Common myeloid progenitor, CD34-positive (primary cell): ENCODE data around the gene HTR3A.
A peak's percentile ranks its signal among the peaks of the same experiment; 100 is the strongest.

ENCODE experiments used
- CTCF ChIA-PET: fragments of 350-600 bp; sonication (Branson Sonifier 250); formaldehyde crosslinking; loops from one replicate; lab custom pipeline; 2021; ENCODE audit warnings: antibody characterized with exemption; lab: Charles Lee
- POLR2A ChIA-PET: fragments of 350-600 bp; sonication (Branson Sonifier 250); formaldehyde crosslinking; loops from one replicate; lab custom pipeline; 2021; ENCODE audit warnings: antibody characterized with exemption; lab: Charles Lee
- DNase-seq, 3 donors: peaks; one replicate each; pipeline versions ENCODE4 v3.0.0 to v3.0.0-alpha.2; 2013
- H3K27ac ChIP-seq, 2 experiments: 1 replicate in 1 of 2; 2 replicates in 1 of 2; pipeline ENCODE4 v1.7.0; 2013; ENCODE audit warnings: inconsistent platforms in 2 of 2, low read length in 2 of 2, mild to moderate bottlenecking in 2 of 2, low read depth in 1 of 2, moderate library complexity in 1 of 2; ENCODE audit not compliant: severe bottlenecking in 2 of 2, insufficient read depth in 1 of 2, poor library complexity in 1 of 2
- H3K27me3 ChIP-seq, 5 experiments: replicated peaks in 2 of 5; 1 replicate in 3 of 5; 2 replicates in 2 of 5; pipeline versions ENCODE4 v1.6.1 to v1.7.0; 2013; ENCODE audit warnings: low read length in 4 of 5, mild to moderate bottlenecking in 2 of 5, moderate library complexity in 2 of 5, inconsistent platforms in 1 of 5; ENCODE audit not compliant: insufficient read depth in 5 of 5, control insufficient read depth in 4 of 5
- H3K36me3 ChIP-seq, 4 experiments: 1 replicate in 2 of 4; 2 replicates in 2 of 4; pipeline versions ENCODE4 v1.6.1 to v1.7.0; 2013; ENCODE audit warnings: low read length in 3 of 4, control low read depth in 1 of 4, mild to moderate bottlenecking in 1 of 4; ENCODE audit not compliant: control insufficient read depth in 4 of 4, insufficient read depth in 4 of 4
- H3K4me1 ChIP-seq, 4 experiments: 1 replicate in 3 of 4; 2 replicates in 1 of 4; pipeline versions ENCODE4 v1.6.1 to v1.7.1; 2013; ENCODE audit warnings: low read length in 3 of 4, mild to moderate bottlenecking in 3 of 4, control low read depth in 1 of 4, inconsistent platforms in 1 of 4, moderate library complexity in 1 of 4; ENCODE audit not compliant: control insufficient read depth in 4 of 4, insufficient read depth in 4 of 4; ENCODE audit errors: control extremely low read depth in 1 of 4
- H3K4me3 ChIP-seq, 7 experiments: 1 replicate in 4 of 7; 2 replicates in 3 of 7; pipeline versions ENCODE4 v1.5.1 to v1.7.0; 2013; ENCODE audit warnings: mild to moderate bottlenecking in 7 of 7, low read length in 6 of 7, moderate library complexity in 6 of 7, inconsistent platforms in 2 of 7, low read depth in 2 of 7, control low read depth in 1 of 7; ENCODE audit not compliant: insufficient read depth in 4 of 7, control insufficient read depth in 1 of 7; ENCODE audit errors: extremely low read depth in 1 of 7
- H3K9me3 ChIP-seq, 5 experiments: 1 replicate in 4 of 5; 2 replicates in 1 of 5; pipeline versions ENCODE4 v1.6.1 to v1.7.1; 2013; ENCODE audit warnings: low read length in 4 of 5, mild to moderate bottlenecking in 2 of 5, inconsistent platforms in 1 of 5, low read depth in 1 of 5, moderate library complexity in 1 of 5; ENCODE audit not compliant: control insufficient read depth in 4 of 5, insufficient read depth in 2 of 5; ENCODE audit errors: control extremely low read depth in 1 of 5
- WGBS: methylation state at CpG from one replicate; pipeline ENCODE4 v1.1.5; 2013; ENCODE audit not compliant: insufficient coverage; 5-methylcytosine and 5-hydroxymethylcytosine counted together

HTR3A gene

GRCh38 chr11:113977071-113977490, 2.2 kb downstream of the HTR3A start:
- H3K27me3 ChIP-seq, result peaks cover 0 to 5% (median 0%) of the 10 kb centered on the region in 5 experiments
- H3K4me3 ChIP-seq, result no peak overlapping the region
- ChIA-PET POLR2A (no interaction called here), CTCF (interaction anchor here (1.0 kb wide), 1 partner anchor 216 kb away, joined by 3 read pairs; no protein-coding TSS in a partner anchor)
- H3K27ac ChIP-seq, result no peak overlapping the region
- DNase-seq, result peak in 1 of 3 donors; percentile 6
- H3K9me3 ChIP-seq, result no peaks in the 10 kb centered on the region
- H3K36me3 ChIP-seq, result no peaks in the 10 kb centered on the region
- peaks cover 4 to 6% (median 6%) of the 10 kb centered on the region in 4 experiments for H3K4me1 ChIP-seq
- WGBS, result 54% methylated on average over 3 of the region's 4 CpGs

- no peak overlapping the region for H3K4me3 ChIP-seq
- DNase-seq, result peak in 2 of 3 donors; percentile 2 to 4
- H3K9me3 ChIP-seq, result no peaks in the 10 kb centered on the region
- H3K27me3 ChIP-seq, result peaks cover 0 to 5% (median 0%) of the 10 kb centered on the region in 5 experiments
- POLR2A ChIA-PET, result no interaction called here
- no peaks in the 10 kb centered on the region for H3K36me3 ChIP-seq
- WGBS, result over 99% methylated on average over 10 of the region's 11 CpGs
- no peak overlapping the region for H3K27ac ChIP-seq
- CTCF ChIA-PET, result no interaction called here
- peaks cover 4 to 6% (median 6%) of the 10 kb centered on the region in 4 experiments for H3K4me1 ChIP-seq
Observed at GRCh38 chr11:113977701-113978100, 2.8 kb downstream of the HTR3A start.

- peaks cover 0 to 8% (median 4%) of the 10 kb centered on the region in 5 experiments for H3K27me3 ChIP-seq
- no peak overlapping the region for H3K4me3 ChIP-seq
- DNase-seq, result no peak
- H3K36me3 ChIP-seq, result no peaks in the 10 kb centered on the region
- ChIA-PET POLR2A (no interaction called here), CTCF (interaction anchor here (0.6 to 1.6 kb wide), 5 partner anchors 13 to 284 kb away, joined by 3 to 6 read pairs (median 4); no protein-coding TSS in a partner anchor)
- H3K27ac ChIP-seq, result no peak overlapping the region
- WGBS, result no CpG with 5 or more reads among the region's 1 CpG
- peaks cover 2 to 6% (median 6%) of the 10 kb centered on the region in 4 experiments for H3K4me1 ChIP-seq
- no peaks in the 10 kb centered on the region for H3K9me3 ChIP-seq
Observed at GRCh38 chr11:113979431-113979830, 4.5 kb downstream of the HTR3A start.

- WGBS, result 49% methylated on average over 6 of the region's 6 CpGs
- peak in 1 of 3 donors; percentile 1 for DNase-seq
- no peak overlapping the region for H3K27ac ChIP-seq
- ChIA-PET POLR2A (no interaction called here), CTCF (interaction anchor here (1.6 to 2.0 kb wide), 2 partner anchors 11 to 12 kb away, joined by 6 to 7 read pairs; no protein-coding TSS in a partner anchor)
- no peak overlapping the region for H3K4me3 ChIP-seq
- peaks cover 0 to 6% (median 2%) of the 10 kb centered on the region in 5 experiments for H3K27me3 ChIP-seq
- H3K4me1 ChIP-seq, result peaks cover 2 to 6% (median 6%) of the 10 kb centered on the region in 4 experiments
- no peaks in the 10 kb centered on the region for H3K9me3 ChIP-seq
- no peaks in the 10 kb centered on the region for H3K36me3 ChIP-seq
Observed at GRCh38 chr11:113980785-113981184, 5.9 kb downstream of the HTR3A start.

- ChIA-PET CTCF (interaction anchor here (0.8 to 2.0 kb wide), 3 partner anchors 10 to 297 kb away, joined by 3 to 7 read pairs (median 3); no protein-coding TSS in a partner anchor), POLR2A (no interaction called here)
- Histone ChIP-seq H3K27me3 (peaks cover 0 to 6% (median 2%) of the 10 kb centered on the region in 5 experiments), H3K36me3 (no peaks in the 10 kb centered on the region), H3K4me3 (no peak overlapping the region), H3K9me3 (no peaks in the 10 kb centered on the region), H3K4me1 (peaks cover 0 to 4% (median 1%) of the 10 kb centered on the region in 4 experiments), H3K27ac (no peak overlapping the region)
- DNase-seq, result no peak
Observed at GRCh38 chr11:113982306-113982705, 7.4 kb downstream of the HTR3A start.

- peaks cover 0 to 8% (median 7%) of the 10 kb centered on the region in 5 experiments for H3K27me3 ChIP-seq
- WGBS, result 96% methylated on average over 4 of the region's 6 CpGs
- POLR2A ChIA-PET, result no interaction called here
- H3K9me3 ChIP-seq, result no peaks in the 10 kb centered on the region
- no peaks in the 10 kb centered on the region for H3K4me1 ChIP-seq
- H3K27ac ChIP-seq, result no peak overlapping the region
- H3K4me3 ChIP-seq, result no peak overlapping the region
- no peaks in the 10 kb centered on the region for H3K36me3 ChIP-seq
- no peak for DNase-seq
- CTCF ChIA-PET, result interaction anchor here (1.8 kb wide), 1 partner anchor 8 kb away, joined by 5 read pairs; no protein-coding TSS in a partner anchor
Observed at GRCh38 chr11:113984781-113985180, 9.9 kb downstream of the HTR3A start.

GRCh38 chr11:113985906-113986305, 11.0 kb downstream of the HTR3A start:
- Histone ChIP-seq H3K27me3 (peaks cover 0 to 8% (median 7%) of the 10 kb centered on the region in 5 experiments), H3K4me3 (no peak overlapping the region), H3K36me3 (no peaks in the 10 kb centered on the region), H3K27ac (no peak overlapping the region), H3K4me1 (no peaks in the 10 kb centered on the region), H3K9me3 (no peaks in the 10 kb centered on the region)
- ChIA-PET CTCF (interaction anchor here (1.1 to 2.7 kb wide), 3 partner anchors 8 to 277 kb away, joined by 3 to 21 read pairs (median 4); no protein-coding TSS in a partner anchor), POLR2A (no interaction called here)
- DNase-seq, result no peak
- 100% methylated on average over 3 of the region's 4 CpGs for WGBS
